H1 (cell line): ENCODE measurements around the gene AOPEP. TPM values are rescaled to one million over a fixed set of nuclear protein-coding genes. Genes with fewer than 3 reads are reported as not detected.

Experiments
- CTCF ChIA-PET: fragments of 300-600 bp; sonication (Branson Sonifier 250); formaldehyde crosslinking; loops from one replicate; lab custom pipeline; 2021; ENCODE audit not compliant: partially characterized antibody; lab: Charles Lee
- POLR2A ChIA-PET: fragments of 300-600 bp; sonication (Branson Sonifier 250); formaldehyde crosslinking; loops from one replicate; lab custom pipeline; 2021; ENCODE audit warnings: inconsistent platforms; ENCODE audit not compliant: partially characterized antibody; lab: Charles Lee
- DNase-seq, 2 experiments: peaks; one replicate each; pipeline versions ENCODE4 v3.0.0 to v3.0.0-alpha.2; 2010 to 2022; ENCODE audit warnings: low spot score in 2 of 2, low read depth in 1 of 2, mixed read lengths in 1 of 2
- FAIRE-seq: peaks from 2 replicates; lab custom pipeline; 2011; peaks lifted over from hg19 to GRCh38; lab: Jason Lieb, UNC
- H2AFZ ChIP-seq: 2 replicates; pipeline ENCODE4 v1.8.1; 2012; ENCODE audit warnings: low read length, inconsistent platforms
- H2AK5ac ChIP-seq: 2 replicates; pipeline ENCODE4 v1.6.1; 2013; ENCODE audit warnings: low read depth, low read length
- H2BK120ac ChIP-seq: replicated peaks from 2 replicates; pipeline ENCODE3; 2013; ENCODE audit warnings: low read depth, low read length, inconsistent platforms
- H2BK12ac ChIP-seq: 2 replicates; pipeline ENCODE4 v1.6.1; 2013; ENCODE audit warnings: low read depth, low read length
- H2BK15ac ChIP-seq: 2 replicates; pipeline ENCODE4 v1.6.1; 2013; ENCODE audit warnings: low read length
- H2BK20ac ChIP-seq: 2 replicates; pipeline ENCODE4 v1.6.1; 2013; ENCODE audit warnings: low read length
- H2BK5ac ChIP-seq: 2 replicates; pipeline ENCODE4 v1.6.1; 2013; ENCODE audit warnings: low read depth, low read length
- H3K14ac ChIP-seq: 2 replicates; pipeline ENCODE4 v1.6.1; 2013; ENCODE audit warnings: inconsistent platforms; ENCODE audit not compliant: insufficient read length
- H3K18ac ChIP-seq: 2 replicates; pipeline ENCODE4 v1.6.1; 2013; ENCODE audit warnings: low read length; ENCODE audit errors: extremely low read depth
- H3K23ac ChIP-seq: 2 replicates; pipeline ENCODE4 v1.6.1; 2013; ENCODE audit warnings: inconsistent platforms; ENCODE audit not compliant: insufficient read length
- H3K23me2 ChIP-seq: 2 replicates; pipeline ENCODE4 v1.6.1; 2013; ENCODE audit warnings: low read depth, low read length
- H3K27ac ChIP-seq: 2 replicates; pipeline ENCODE4 v1.6.1; 2011; ENCODE audit warnings: low read depth, low read length, inconsistent platforms
- H3K27me3 ChIP-seq, 4 experiments: replicated peaks in 1 of 4; 1 replicate in 1 of 4; 2 replicates in 3 of 4; pipeline versions ENCODE4 v1.6.1 to v1.8.1; 2011 to 2013; ENCODE audit warnings: low read length in 3 of 4, mild to moderate bottlenecking in 3 of 4, inconsistent platforms in 2 of 4, mixed read lengths in 2 of 4, moderate library complexity in 1 of 4; ENCODE audit not compliant: control insufficient read depth in 3 of 4, insufficient read depth in 3 of 4; ENCODE audit errors: extremely low read depth in 1 of 4
- H3K36me3 ChIP-seq, 4 experiments: 2 replicates each; pipeline versions ENCODE4 v1.6.1 to v1.8.1; 2011 to 2013; ENCODE audit warnings: mild to moderate bottlenecking in 4 of 4, low read length in 3 of 4, moderate library complexity in 2 of 4, control low read depth in 1 of 4, inconsistent platforms in 1 of 4; ENCODE audit not compliant: insufficient read depth in 4 of 4, control insufficient read depth in 2 of 4
- H3K4ac ChIP-seq: replicated peaks from 2 replicates; pipeline ENCODE3; 2013; ENCODE audit warnings: low read length, low read depth, mixed read lengths, inconsistent platforms; ENCODE audit not compliant: insufficient read length
- H3K4me1 ChIP-seq, 4 experiments: replicated peaks in 1 of 4; 1 replicate in 1 of 4; 2 replicates in 3 of 4; pipeline versions ENCODE4 v1.6.1 to v1.8.1; 2011 to 2013; ENCODE audit warnings: low read length in 3 of 4, inconsistent platforms in 2 of 4, mixed read lengths in 1 of 4; ENCODE audit not compliant: insufficient read depth in 4 of 4, control insufficient read depth in 3 of 4
- H3K4me2 ChIP-seq, 2 experiments: 2 replicates each; pipeline versions ENCODE4 v1.6.1 to v1.8.1; 2011 to 2013; ENCODE audit warnings: low read depth in 2 of 2, low read length in 2 of 2, control low read depth in 1 of 2, inconsistent platforms in 1 of 2, mild to moderate bottlenecking in 1 of 2; ENCODE audit not compliant: insufficient read depth in 1 of 2
- H3K4me3 ChIP-seq, 4 experiments: fragments of 200-600, 300-600 bp in 1 of 4; sonication (generic), shearing (Covaris generic), sonication (Bioruptor Twin) in 1 of 4; 2 replicates each; pipeline versions ENCODE4 v1.5.1 to v1.8.1; 2011 to 2016; ENCODE audit warnings: low read length in 4 of 4, low read depth in 3 of 4, control low read depth in 2 of 4, inconsistent platforms in 2 of 4, mild to moderate bottlenecking in 2 of 4, mixed read lengths in 1 of 4, moderate library complexity in 1 of 4; ENCODE audit not compliant: insufficient read depth in 2 of 4; ENCODE audit errors: extremely low read depth in 1 of 4
- H3K56ac ChIP-seq: replicated peaks from 2 replicates; pipeline ENCODE3; 2013; ENCODE audit warnings: low read depth, mild to moderate bottlenecking, mixed read lengths, low read length, inconsistent platforms; ENCODE audit not compliant: insufficient read length
- H3K79me1 ChIP-seq: 2 replicates; pipeline ENCODE4 v1.6.1; 2013; ENCODE audit warnings: low read depth, low read length, control low read depth
- H3K79me2 ChIP-seq, 2 experiments: 2 replicates each; pipeline versions ENCODE4 v1.6.1 to v1.8.1; 2012 to 2013; ENCODE audit warnings: low read length in 2 of 2, mild to moderate bottlenecking in 2 of 2, inconsistent platforms in 1 of 2; ENCODE audit not compliant: insufficient read depth in 2 of 2, control insufficient read depth in 1 of 2
- H3K9ac ChIP-seq, 4 experiments: replicated peaks in 1 of 4; 1 replicate in 1 of 4; 2 replicates in 3 of 4; pipeline versions ENCODE4 v1.6.1 to v1.8.1; 2011 to 2013; ENCODE audit warnings: low read depth in 3 of 4, low read length in 3 of 4, control low read depth in 2 of 4, mild to moderate bottlenecking in 2 of 4, moderate library complexity in 2 of 4, inconsistent platforms in 1 of 4; ENCODE audit errors: extremely low read depth in 1 of 4
- H3K9me3 ChIP-seq, 2 experiments: 2 replicates each; pipeline versions ENCODE4 v1.6.1 to v1.8.1; 2012 to 2013; ENCODE audit warnings: mild to moderate bottlenecking in 2 of 2, moderate library complexity in 2 of 2, control low read depth in 1 of 2, inconsistent platforms in 1 of 2, low read depth in 1 of 2, low read length in 1 of 2, mixed read lengths in 1 of 2; ENCODE audit not compliant: insufficient read depth in 2 of 2
- H4K20me1 ChIP-seq, 2 experiments: replicated peaks in 1 of 2; 2 replicates each; pipeline versions ENCODE3 to v1.8.1; 2011 to 2013; ENCODE audit warnings: inconsistent platforms in 2 of 2, low read length in 2 of 2, mild to moderate bottlenecking in 1 of 2; ENCODE audit not compliant: insufficient read depth in 2 of 2, control insufficient read depth in 1 of 2
- H4K5ac ChIP-seq: 2 replicates; pipeline ENCODE4 v1.6.1; 2013; ENCODE audit warnings: low read length, low read depth, mixed read lengths, inconsistent platforms; ENCODE audit not compliant: insufficient read length
- H4K8ac ChIP-seq: 2 replicates; pipeline ENCODE4 v1.8.0; 2013; ENCODE audit warnings: mild to moderate bottlenecking, moderate library complexity, low read length, inconsistent platforms; ENCODE audit not compliant: insufficient read depth; ENCODE audit errors: extremely low read depth
- H4K91ac ChIP-seq: replicated peaks from 2 replicates; pipeline ENCODE3; 2013; ENCODE audit warnings: low read length, mixed read lengths, inconsistent platforms; ENCODE audit not compliant: insufficient read length
- ASH2L ChIP-seq: fragments of 200-600, 300-600 bp; sonication (generic); IDR thresholded peaks from one replicate; pipeline ENCODE4 v1.7.1; 2017; ENCODE audit warnings: low read length
- BCL11A ChIP-seq, 2 experiments: IDR thresholded peaks; one replicate each; pipeline ENCODE4 v1.6.1; 2011; ENCODE audit warnings: low read depth in 2 of 2, low read length in 2 of 2, mild to moderate bottlenecking in 2 of 2
- EGR1 ChIP-seq: IDR thresholded peaks from 2 replicates; pipeline ENCODE4 v1.6.1; 2011; ENCODE audit warnings: low read depth, low read length, borderline replicate concordance
- EP300 ChIP-seq, 2 experiments: IDR thresholded peaks; 1 replicate in 1 of 2; 2 replicates in 1 of 2; pipeline ENCODE4 v1.6.1; 2011 to 2012; ENCODE audit warnings: low read depth in 2 of 2, low read length in 2 of 2, mild to moderate bottlenecking in 2 of 2, borderline replicate concordance in 1 of 2, inconsistent platforms in 1 of 2, moderate library complexity in 1 of 2
- GTF2F1 ChIP-seq: IDR thresholded peaks from 2 replicates; pipeline ENCODE4 v1.6.1; 2012; ENCODE audit warnings: low read depth, low read length, improper control_type of control experiment, borderline replicate concordance
- HDAC2 ChIP-seq, 2 experiments: fragments of 300-600 bp in 1 of 2; sonication (generic) in 1 of 2; IDR thresholded peaks; 2 replicates each; pipeline ENCODE4 v1.6.1; 2011 to 2012; ENCODE audit warnings: low read depth in 2 of 2, low read length in 2 of 2, mild to moderate bottlenecking in 2 of 2, moderate library complexity in 2 of 2, borderline replicate concordance in 1 of 2, inconsistent platforms in 1 of 2
- PHF8 ChIP-seq: fragments of 200-600 bp; sonication (generic); conservative IDR thresholded peaks from 2 replicates; pipeline ENCODE4 v1.7.1; 2012; ENCODE audit warnings: low read depth, mild to moderate bottlenecking, inconsistent platforms, low read length, moderate library complexity
- POLR2A ChIP-seq, 2 experiments: IDR thresholded peaks; 1 replicate in 1 of 2; 2 replicates in 1 of 2; pipeline ENCODE4 v1.6.1; 2011; ENCODE audit warnings: low read depth in 2 of 2, low read length in 2 of 2, mild to moderate bottlenecking in 2 of 2; ENCODE audit errors: control extremely low read depth in 1 of 2
- RNF2 ChIP-seq: fragments of 200-900, 300-1000 bp; sonication (generic); IDR thresholded peaks from 2 replicates; pipeline ENCODE4 v1.7.1; 2016; ENCODE audit warnings: borderline replicate concordance, low read depth, mild to moderate bottlenecking, antibody characterized with exemption, low read length; ENCODE audit not compliant: poor library complexity, severe bottlenecking; ENCODE audit errors: missing control alignments
- SIN3A ChIP-seq, 2 experiments: IDR thresholded peaks in 1 of 2; conservative IDR thresholded peaks in 1 of 2; 2 replicates each; pipeline ENCODE4 v1.6.1; 2011 to 2012; ENCODE audit warnings: low read length in 2 of 2, improper control_type of control experiment in 1 of 2, low read depth in 1 of 2, mild to moderate bottlenecking in 1 of 2
- WGBS, 2 experiments: shearing (Covaris generic) in 1 of 2; methylation state at CpG; one replicate each; pipeline versions ENCODE4 v1.1.6 to v1.1.7; 2013 to 2015; ENCODE audit warnings: low lambda C conversion rate in 2 of 2, mixed read lengths in 2 of 2, inconsistent platforms in 1 of 2, low coverage in 1 of 2, missing lambda C conversion rate in 1 of 2; ENCODE audit not compliant: insufficient replicate concordance in 2 of 2, insufficient coverage in 1 of 2, insufficient read length in 1 of 2; ENCODE audit errors: extremely low coverage in 1 of 2, missing lambda C conversion rate in 1 of 2; 5-methylcytosine and 5-hydroxymethylcytosine counted together
- polyA plus RNA-seq, 7 experiments: library from polyadenylated mRNA; depleted of rRNA in 3 of 7; stranded (reverse) in 5 of 7; unstranded in 2 of 7; fragments of >200 nt in 5 of 7; fragments of 200-250 nt in 2 of 7; gene quantifications; 1 replicate in 5 of 7; 2 replicates in 1 of 7; 4 replicates in 1 of 7; pipeline versions ENCODE4 v1.2.1 to v1.2.3, GENCODE V29; 2011 to 2013; ENCODE audit warnings: missing spikeins in 2 of 7, mixed read lengths in 2 of 7
- total RNA-seq: library from RNA; stranded (reverse); fragmentation: NEBNext Ultra II Directional; extraction: Animal tissue kit (Norgen Biotek cat#: 25700); gene quantifications from 2 replicates; pipeline ENCODE4 v1.2.1, GENCODE V29; 2021

AOPEP gene
- total and polyA plus RNA-seq, 2 of the 8 experiments (the other 6 are each of a cell fraction or from before 2014, with no cell fraction given): 6.1 to 14.3 TPM

GRCh38 chr9:95085036-95085770, 358.7 kb downstream of the AOPEP start:
- H2BK120ac ChIP-seq: no peak overlapping the region
- no peak overlapping the region for H3K4me3 ChIP-seq
- POLR2A ChIA-PET: no interaction called here
- H3K23ac ChIP-seq: no peak overlapping the region
- no peak overlapping the region for H4K5ac ChIP-seq
- no peak overlapping the region for H3K4ac ChIP-seq
- peaks cover 0 to 5% (median 0%) of the 10 kb centered on the region in 4 experiments; a peak in 1 of 7 replicates for H3K4me1 ChIP-seq
- no peak overlapping the region for H2BK20ac ChIP-seq
- no peaks in the 10 kb centered on the region for H3K79me2 ChIP-seq
- no peak overlapping the region for H2BK15ac ChIP-seq
- peaks cover 2% of the 10 kb centered on the region; the same call in 1 of the 2 replicates for H3K23me2 ChIP-seq
- H4K8ac ChIP-seq: no peak overlapping the region
- no peak overlapping the region for H3K18ac ChIP-seq
- no peak overlapping the region for H2AFZ ChIP-seq
- H2BK12ac ChIP-seq: no peak overlapping the region
- CTCF ChIA-PET: interaction anchor here (0.5 to 3.6 kb wide), 20 partner anchors 10 to 462 kb away, joined by 3 to 23 read pairs (median 4); no protein-coding TSS in a partner anchor
- no peak overlapping the region for H3K9ac ChIP-seq
- FAIRE-seq: no peak
- H3K9me3 ChIP-seq: no peaks in the 10 kb centered on the region
- H3K36me3 ChIP-seq: peaks cover 0 to 6% (median 1%) of the 10 kb centered on the region in 4 experiments; a peak in 2 of 8 replicates
- no peak overlapping the region for H2AK5ac ChIP-seq
- no peak overlapping the region for H3K14ac ChIP-seq
- no peak for TF ChIP-seq SIN3A (conservative IDR thresholded peaks at IDR 0.05 in 1 of 2, IDR thresholded peaks at IDR 0.05 in 1 of 2; ENCODE audit: low read depth in 1 of 2, low read length in 2 of 2)
- TF ChIP-seq HDAC2 (IDR thresholded peaks at IDR 0.05; ENCODE audit: borderline replicate concordance in 1 of 2, low read depth in 2 of 2, low read length in 2 of 2): no peak
- TF ChIP-seq POLR2A (IDR thresholded peaks at IDR 0.05; ENCODE audit: control extremely low read depth in 1 of 2, low read depth in 2 of 2, low read length in 2 of 2): no peak
- no peak for TF ChIP-seq GTF2F1
- TF ChIP-seq RNF2: no peak
- no peak for TF ChIP-seq EP300 (IDR thresholded peaks at IDR 0.05; ENCODE audit: borderline replicate concordance in 1 of 2, low read depth in 2 of 2, low read length in 2 of 2)
- no peak for TF ChIP-seq BCL11A (IDR thresholded peaks at IDR 0.05; ENCODE audit: low read depth in 2 of 2, low read length in 2 of 2)
- no peak for TF ChIP-seq ASH2L
- no peak for TF ChIP-seq PHF8
- no peak for TF ChIP-seq EGR1
- TF ChIP-seq, all 59 proteins: peak for 0
- Histone ChIP-seq H3K79me1 (no peaks in the 10 kb centered on the region), H4K20me1 (peaks cover 1 to 9% of the 10 kb centered on the region in 2 experiments), H2BK5ac (no peak overlapping the region), H3K4me2 (no peak overlapping the region), H4K91ac (no peak overlapping the region), H3K27me3 (no peaks in the 10 kb centered on the region), H3K27ac (no peak overlapping the region), H3K56ac (no peak overlapping the region)
- WGBS, 2 experiments: 89% methylated on average over 29 of the region's 29 CpGs; no CpG with 5 or more reads in 1 of the 2 experiments
- DNase-seq: no peak
